NK-92 treated with Interleukin-12 subunit alpha and Interleukin-12 subunit beta, amount 100 ng/mL, for 24 hours (cell line): ENCODE measurements around the gene SCG2.

Experiments used
- DNase-seq: peaks from one replicate; lab custom pipeline; 2025; lab: John Stamatoyannopoulos, UW

SCG2 gene

GRCh38 chr2:223601932-223602666 lies at the start of gene SCG2:
SCG2 (minus strand) TSS chr2:223602361; CDS start chr2:223599282, 3,079 bp downstream.
- no peak for DNase-seq

- DNase-seq: no peak
Observed at GRCh38 chr2:223649554-223650533, 47.7 kb upstream of the SCG2 start.

- DNase-seq: no peak
Observed at GRCh38 chr2:223648755-223649154, 46.6 kb upstream of the SCG2 start.

GRCh38 chr2:223647258-223647952 lies 45.2 kb upstream of the SCG2 start:
- DNase-seq: no peak

GRCh38 chr2:223644136-223644535 lies 42.0 kb upstream of the SCG2 start:
- DNase-seq: no peak

- DNase-seq: no peak
Observed at GRCh38 chr2:223643309-223643708, 41.1 kb upstream of the SCG2 start.

- no peak for DNase-seq
Observed at GRCh38 chr2:223642506-223642905, 40.3 kb upstream of the SCG2 start.

GRCh38 chr2:223641082-223641481 lies 38.9 kb upstream of the SCG2 start:
- no peak for DNase-seq

- DNase-seq: no peak
Observed at GRCh38 chr2:223635080-223635479, 32.9 kb upstream of the SCG2 start.

GRCh38 chr2:223634238-223634637 lies 32.1 kb upstream of the SCG2 start:
- DNase-seq: no peak

- DNase-seq: no peak
Observed at GRCh38 chr2:223633656-223634055, 31.5 kb upstream of the SCG2 start.

GRCh38 chr2:223632826-223633225 lies 30.7 kb upstream of the SCG2 start:
- DNase-seq: no peak

GRCh38 chr2:223626716-223627115 lies 24.6 kb upstream of the SCG2 start:
- DNase-seq: no peak

GRCh38 chr2:223625652-223626051 lies 23.5 kb upstream of the SCG2 start:
- no peak for DNase-seq

GRCh38 chr2:223621901-223622300 lies 19.7 kb upstream of the SCG2 start:
- DNase-seq: no peak

GRCh38 chr2:223619486-223620129 lies 17.4 kb upstream of the SCG2 start:
- DNase-seq: no peak

GRCh38 chr2:223618172-223619035 lies 16.2 kb upstream of the SCG2 start:
- DNase-seq: no peak

GRCh38 chr2:223614534-223614933 lies 12.4 kb upstream of the SCG2 start:
- no peak for DNase-seq

- DNase-seq: no peak
Observed at GRCh38 chr2:223613017-223613950, 11.1 kb upstream of the SCG2 start.

GRCh38 chr2:223612501-223612900 lies 10.3 kb upstream of the SCG2 start:
- no peak for DNase-seq
